ENCODE data around the gene SULT4A1.

DNA sequence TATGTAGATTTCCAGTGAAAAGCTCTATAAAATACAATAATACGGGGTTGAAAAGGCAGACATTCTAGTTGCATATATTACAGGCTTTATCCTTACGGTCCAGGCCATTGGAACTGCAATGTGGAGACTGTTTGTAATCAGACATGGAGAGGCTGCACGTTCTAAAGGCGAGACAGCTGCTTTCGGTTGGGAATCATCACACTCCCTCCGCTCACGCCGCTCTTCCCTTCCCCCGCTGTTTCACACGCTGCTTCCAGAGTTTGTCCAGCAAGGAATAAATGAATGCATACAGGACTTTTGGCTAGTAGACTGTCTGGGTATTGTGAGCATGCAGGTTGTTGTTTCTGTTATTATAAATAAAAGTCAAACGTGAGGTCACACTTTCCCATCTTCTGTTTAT lies 36.7 kb downstream of the SULT4A1 start:
- TF ChIP-seq POLR2A (IDR thresholded peaks at IDR 0.05), result no peak
- TF ChIP-seq, protein P1, sequence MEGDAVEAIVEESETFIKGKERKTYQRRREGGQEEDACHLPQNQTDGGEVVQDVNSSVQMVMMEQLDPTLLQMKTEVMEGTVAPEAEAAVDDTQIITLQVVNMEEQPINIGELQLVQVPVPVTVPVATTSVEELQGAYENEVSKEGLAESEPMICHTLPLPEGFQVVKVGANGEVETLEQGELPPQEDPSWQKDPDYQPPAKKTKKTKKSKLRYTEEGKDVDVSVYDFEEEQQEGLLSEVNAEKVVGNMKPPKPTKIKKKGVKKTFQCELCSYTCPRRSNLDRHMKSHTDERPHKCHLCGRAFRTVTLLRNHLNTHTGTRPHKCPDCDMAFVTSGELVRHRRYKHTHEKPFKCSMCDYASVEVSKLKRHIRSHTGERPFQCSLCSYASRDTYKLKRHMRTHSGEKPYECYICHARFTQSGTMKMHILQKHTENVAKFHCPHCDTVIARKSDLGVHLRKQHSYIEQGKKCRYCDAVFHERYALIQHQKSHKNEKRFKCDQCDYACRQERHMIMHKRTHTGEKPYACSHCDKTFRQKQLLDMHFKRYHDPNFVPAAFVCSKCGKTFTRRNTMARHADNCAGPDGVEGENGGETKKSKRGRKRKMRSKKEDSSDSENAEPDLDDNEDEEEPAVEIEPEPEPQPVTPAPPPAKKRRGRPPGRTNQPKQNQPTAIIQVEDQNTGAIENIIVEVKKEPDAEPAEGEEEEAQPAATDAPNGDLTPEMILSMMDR (IDR thresholded peaks at IDR 0.05), result no peak

All from Peyer's patch (tissue), 4 donors.